Stimulated activated CD4-positive, alpha-beta T cell treated with anti-CD3 and anti-CD28 coated beads, Interleukin-15, amount 100 ng/mL, for 48 hours (primary cell): ENCODE measurements around the gene FSD2.
"Not testable (repeated sequence)": the region's sequence is repeated elsewhere in the genome, so short reads cannot be mapped to it uniquely, and the experiment has no call there.

ENCODE experiments used
- DNase-seq, 2 donors: peaks; one replicate each; pipeline ENCODE4 v3.0.0-alpha.2; 2020; ENCODE audit warnings: low read depth in 2 of 2

Gene FSD2

GRCh38 chr15:82831894-82832600 lies 26.2 kb upstream of the FSD2 start:
- DNase-seq = no peak

- DNase-seq = no peak
Observed at GRCh38 chr15:82830427-82831173, 24.7 kb upstream of the FSD2 start.

DNA sequence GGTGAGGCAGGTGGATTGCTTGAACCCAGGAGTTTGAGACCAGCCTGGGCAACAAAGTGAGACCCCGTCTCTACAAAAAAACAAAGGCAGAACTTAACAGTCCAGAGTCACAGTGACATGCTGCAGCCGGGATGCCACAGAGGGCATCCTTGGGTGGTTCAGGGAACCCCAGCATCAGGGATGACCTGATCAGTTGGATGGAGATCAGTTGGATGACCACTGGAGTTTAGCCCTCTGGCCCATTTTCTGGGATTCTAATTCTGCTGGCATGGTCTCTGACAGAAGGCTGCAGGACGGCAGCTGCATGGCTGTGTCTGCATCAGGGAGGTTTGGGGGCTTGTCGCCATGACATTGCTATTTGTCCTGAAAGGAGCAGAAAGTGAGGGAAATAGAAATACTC lies 23.4 kb upstream of the FSD2 start:
- DNase-seq = no peak

DNA sequence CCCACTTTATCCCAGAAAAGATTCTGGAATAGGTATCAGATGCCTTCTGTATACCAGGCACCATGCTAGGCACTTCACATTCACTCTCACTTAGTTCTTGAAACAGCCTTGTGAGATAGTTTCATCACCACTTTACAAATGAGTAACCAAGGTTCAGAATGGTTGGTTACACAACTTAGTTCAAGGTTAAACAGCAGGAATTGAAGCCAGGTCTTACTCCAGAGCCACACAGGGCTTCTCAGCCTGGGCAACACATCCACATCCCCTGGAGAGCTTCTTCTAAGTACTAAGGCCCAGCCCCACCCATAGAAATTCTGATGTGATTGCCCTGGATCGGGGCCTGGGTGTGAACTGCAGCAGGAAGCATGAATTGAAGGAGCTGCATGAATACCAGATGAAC lies 22.2 kb upstream of the FSD2 start:
- no peak for DNase-seq

DNA sequence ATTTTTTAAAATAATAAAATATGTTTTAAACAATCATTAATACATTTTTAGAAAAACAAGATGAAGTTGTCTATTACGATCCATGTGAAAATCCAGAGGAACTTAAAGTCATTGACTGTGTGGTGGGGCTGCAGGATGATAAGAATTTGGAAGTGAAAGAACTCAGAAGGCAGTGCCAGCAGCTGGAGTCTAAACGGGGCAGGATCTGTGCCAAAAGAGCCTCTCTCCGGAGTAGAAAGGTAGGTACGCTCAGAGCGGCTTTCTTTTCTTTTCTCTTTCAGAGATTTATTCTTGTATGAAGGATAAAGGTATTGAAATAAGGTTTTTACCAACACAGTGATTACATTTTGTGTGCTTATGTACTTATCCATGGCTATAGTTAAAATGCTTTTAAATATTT lies 17.2 kb upstream of the FSD2 start:
- DNase-seq = no peak

DNA sequence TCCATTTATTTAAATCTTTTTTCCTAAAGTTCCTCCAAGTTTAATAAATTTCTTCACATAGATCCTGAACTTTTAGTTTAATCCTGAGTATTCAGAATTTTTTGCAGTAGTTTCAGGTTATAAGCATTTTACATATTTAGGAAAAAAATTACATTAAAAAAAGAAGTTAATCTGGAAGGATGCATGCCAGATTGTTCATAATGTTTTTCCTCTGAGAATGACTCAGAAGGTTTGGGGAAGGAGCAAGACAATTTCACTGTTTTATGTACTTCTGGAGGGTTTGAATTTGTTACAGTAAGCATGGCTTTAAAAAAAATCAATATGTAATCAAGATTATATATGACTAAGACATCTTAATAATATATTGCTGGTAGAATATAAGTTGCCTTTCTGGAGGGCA lies 16.0 kb upstream of the FSD2 start:
- not testable (repeated sequence) for DNase-seq

- not testable (repeated sequence) for DNase-seq
Observed at GRCh38 chr15:82821396-82821795, 15.5 kb upstream of the FSD2 start.

GRCh38 chr15:82820128-82820527 lies 14.3 kb upstream of the FSD2 start:
- DNase-seq = no peak

DNA sequence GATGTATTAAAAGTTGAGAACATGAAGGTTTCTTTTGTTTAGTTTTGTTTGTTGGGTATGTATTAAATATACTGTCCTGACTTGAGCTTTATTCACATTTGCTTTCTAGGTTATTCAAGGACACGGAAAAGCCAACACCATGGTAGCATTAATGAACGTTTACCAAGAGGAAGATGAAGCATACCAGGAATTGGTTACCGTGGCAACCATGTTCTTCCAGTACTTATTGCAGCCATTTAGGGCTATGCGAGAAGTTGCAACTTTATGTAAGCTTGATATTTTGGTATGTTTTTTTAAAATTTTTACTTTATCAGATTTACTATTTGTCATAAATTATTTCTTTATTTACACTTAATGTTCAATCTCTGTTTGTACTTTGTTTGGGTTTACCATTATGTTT lies 7.1 kb upstream of the FSD2 start:
- DNase-seq = no peak

DNA sequence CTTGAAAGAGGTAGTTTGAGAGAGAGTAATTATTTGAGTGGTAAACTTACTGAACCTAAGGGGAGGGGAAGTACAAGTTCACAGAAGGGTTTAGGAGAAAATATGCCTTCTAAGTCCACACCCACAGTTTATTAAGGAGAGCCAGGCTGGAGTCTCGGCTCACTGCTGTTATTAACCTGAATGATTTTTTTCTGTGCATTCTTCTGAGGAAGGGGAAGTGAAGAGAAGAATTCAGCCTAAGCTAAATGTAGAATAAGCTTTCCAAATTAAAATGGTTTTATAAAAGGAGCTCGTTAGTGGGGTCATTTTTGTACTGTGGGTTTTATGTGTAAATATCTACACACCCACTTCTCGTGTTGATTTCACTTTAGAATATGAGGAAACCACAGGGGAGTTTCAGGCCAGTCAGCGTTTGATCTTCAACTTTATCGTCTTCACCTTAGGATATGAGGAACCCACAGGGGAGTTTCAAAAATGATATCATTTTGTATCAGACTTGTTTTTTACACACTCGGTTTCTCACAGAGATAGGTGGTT lies 5.1 kb upstream of the FSD2 start:
- DNase-seq = peak; percentile 25 to 30

- no peak for DNase-seq
Observed at GRCh38 chr15:82810061-82810889, 4.4 kb upstream of the FSD2 start.

- peak; percentile 91 to 92 for DNase-seq
Observed at GRCh38 chr15:82809308-82810060, 3.6 kb upstream of the FSD2 start, which contains the start of gene WHAMM. Gene WHAMM, plus strand, starts transcription at chr15:82809628. Its CDS starts 99 bp downstream, at chr15:82809727.

DNA sequence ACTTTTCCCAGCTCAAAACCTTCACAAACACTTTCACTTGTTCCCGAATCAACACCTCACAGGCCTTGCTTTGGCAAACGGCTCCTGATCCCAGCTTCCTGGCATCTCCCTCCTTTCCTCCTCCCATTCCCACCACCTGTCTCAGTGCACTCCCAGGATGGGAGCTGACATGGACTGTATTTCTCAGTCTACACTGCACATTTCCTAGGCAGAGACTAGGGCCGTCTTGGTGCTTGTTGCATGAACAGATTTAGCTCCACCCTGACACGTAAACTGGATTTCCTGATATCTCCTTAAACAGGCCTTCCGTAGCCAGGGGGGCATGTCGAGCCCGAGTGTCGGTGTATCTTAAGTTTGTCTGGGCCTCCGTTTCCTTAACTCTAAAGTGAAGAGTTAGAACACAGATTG lies 2.8 kb upstream of the FSD2 start:
- DNase-seq = no peak

- no peak for DNase-seq
Observed at GRCh38 chr15:82807920-82808633, 2.2 kb upstream of the FSD2 start.

DNA sequence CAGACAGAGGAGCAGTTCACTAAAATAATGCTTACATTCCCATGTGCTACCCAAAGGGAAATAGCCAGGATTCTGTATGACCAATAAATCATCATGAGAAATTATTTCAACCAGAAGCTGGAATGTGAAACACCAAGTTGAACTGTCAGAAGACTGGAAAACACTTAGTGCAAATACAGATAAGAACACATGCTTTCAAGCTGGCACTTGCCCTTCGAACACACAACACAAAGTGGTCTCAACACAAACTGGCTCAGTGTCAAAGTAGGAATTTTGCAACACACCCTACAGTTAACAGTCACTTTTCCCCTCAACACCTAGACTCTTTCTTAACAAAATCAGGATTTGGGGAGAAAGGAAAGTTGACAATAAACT lies 1.3 kb downstream of the FSD2 start:
- DNase-seq = no peak

- no peak for DNase-seq
Observed at GRCh38 chr15:82803793-82804574, 1.9 kb downstream of the FSD2 start.

GRCh38 chr15:82802497-82802896 lies 3.4 kb downstream of the FSD2 start:
- no peak for DNase-seq

DNA sequence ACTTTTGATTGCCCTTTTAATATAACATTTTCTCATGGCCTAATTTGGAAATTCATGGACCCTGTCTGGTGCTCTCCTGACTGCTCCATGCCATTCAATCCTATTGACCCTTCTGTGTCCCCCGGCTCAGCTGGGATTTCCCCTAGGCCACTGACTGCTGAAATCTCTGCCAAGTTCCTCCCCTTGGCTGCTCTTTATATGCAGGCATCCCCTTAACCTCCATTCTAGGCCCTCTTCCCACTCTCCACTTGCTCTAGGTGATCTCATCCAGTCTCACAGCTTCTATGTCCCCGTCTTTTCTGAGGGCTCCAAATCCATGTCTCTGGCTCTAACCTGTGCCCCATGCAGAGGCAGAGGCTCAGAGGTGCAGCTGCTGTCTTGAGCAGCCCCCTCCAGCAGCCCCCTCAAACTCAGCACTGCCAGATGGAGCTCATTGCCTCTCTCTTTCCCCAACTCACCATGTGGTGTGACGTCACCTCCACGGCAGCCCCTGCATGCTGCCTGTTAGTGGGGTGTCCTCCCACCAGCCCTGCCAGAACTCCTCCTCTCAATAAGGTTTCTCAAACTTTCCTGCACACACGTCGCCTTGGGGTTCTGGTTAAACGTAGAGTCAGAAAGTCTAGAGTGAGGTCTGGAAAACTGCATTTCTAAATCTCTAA lies 6.6 kb downstream of the FSD2 start:
- no peak for DNase-seq

DNA sequence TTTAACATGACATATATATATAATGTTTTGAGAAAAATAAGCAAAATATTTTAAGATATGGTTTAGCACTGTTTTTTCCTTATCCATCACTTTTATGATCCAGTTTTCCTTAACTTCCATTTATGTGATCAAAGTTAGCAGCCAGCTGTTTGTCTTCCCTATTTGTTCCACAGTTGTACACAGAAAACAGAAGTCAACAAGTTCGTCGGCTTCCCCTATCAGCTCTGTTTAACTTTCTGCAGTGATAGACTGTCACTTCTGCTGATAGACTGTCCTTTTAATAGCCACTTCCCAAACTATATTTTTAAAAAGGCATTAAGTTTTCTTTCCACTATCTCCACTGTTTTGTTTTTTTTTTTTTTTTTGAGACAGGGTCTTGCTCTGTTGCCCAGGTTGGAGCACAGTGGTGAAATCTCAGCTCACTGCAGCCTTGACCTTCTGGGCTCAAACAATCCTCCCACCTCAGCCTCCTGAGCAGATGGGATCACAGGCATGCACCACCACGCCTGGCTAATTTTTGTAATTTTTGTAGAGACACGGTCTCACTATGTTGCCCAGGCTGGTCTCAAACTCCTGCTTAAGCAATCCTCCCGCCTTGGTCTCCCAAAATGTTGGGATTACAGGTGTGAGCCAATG lies 7.2 kb downstream of the FSD2 start:
- no peak for DNase-seq
